GM04504 (cell line): ENCODE results near the gene NPEPPS.
A peak's percentile ranks its signal among the peaks of the same experiment; 100 is the strongest.
"Not testable (repeated sequence)": the region's sequence is repeated elsewhere in the genome, so short reads cannot be mapped to it uniquely, and the experiment has no call there.

ENCODE experiments used
- DNase-seq: peaks from one replicate; pipeline ENCODE4 v3.0.0-alpha.2; 2012; ENCODE audit warnings: low read depth

Gene NPEPPS

GRCh38 chr17:47530557-47531232 is at the start of gene NPEPPS:
Gene NPEPPS (plus strand): TSS chr17:47531108. CDS start chr17:47531301, 193 bp downstream.
- peak; percentile 49 for DNase-seq

- DNase-seq: not testable (repeated sequence)
Observed at GRCh38 chr17:47491841-47492212, 39.1 kb upstream of the NPEPPS start.

- DNase-seq: not testable (repeated sequence)
Observed at GRCh38 chr17:47499074-47499473, 31.8 kb upstream of the NPEPPS start.

- DNase-seq: not testable (repeated sequence)
Observed at GRCh38 chr17:47499494-47499893, 31.4 kb upstream of the NPEPPS start.

- DNase-seq: not testable (repeated sequence)
Observed at GRCh38 chr17:47500620-47501019, 30.3 kb upstream of the NPEPPS start.

GRCh38 chr17:47502122-47502731 is 28.7 kb upstream of the NPEPPS start:
- DNase-seq: peak; percentile 19

- peak; percentile 18 for DNase-seq
Observed at GRCh38 chr17:47502776-47503455, 28.0 kb upstream of the NPEPPS start.

- DNase-seq: not testable (repeated sequence)
Observed at GRCh38 chr17:47511701-47512146, 19.2 kb upstream of the NPEPPS start.

- not testable (repeated sequence) for DNase-seq
Observed at GRCh38 chr17:47513301-47513700, 17.6 kb upstream of the NPEPPS start.

- not testable (repeated sequence) for DNase-seq
Observed at GRCh38 chr17:47518880-47519279, 12.0 kb upstream of the NPEPPS start.

- not testable (repeated sequence) for DNase-seq
Observed at GRCh38 chr17:47519365-47519764, 11.5 kb upstream of the NPEPPS start.

- DNase-seq: not testable (repeated sequence)
Observed at GRCh38 chr17:47520279-47520678, 10.6 kb upstream of the NPEPPS start.

GRCh38 chr17:47521434-47521833 is 9.5 kb upstream of the NPEPPS start:
- not testable (repeated sequence) for DNase-seq

- DNase-seq: not testable (repeated sequence)
Observed at GRCh38 chr17:47522341-47522740, 8.6 kb upstream of the NPEPPS start.

- DNase-seq: not testable (repeated sequence)
Observed at GRCh38 chr17:47531233-47531820, 419 bp downstream of the NPEPPS start.

GRCh38 chr17:47539085-47539484 is 8.2 kb downstream of the NPEPPS start:
- not testable (repeated sequence) for DNase-seq

GRCh38 chr17:47541676-47542075 is 10.8 kb downstream of the NPEPPS start:
- not testable (repeated sequence) for DNase-seq

GRCh38 chr17:47544327-47544726 is 13.4 kb downstream of the NPEPPS start:
- DNase-seq: not testable (repeated sequence)

GRCh38 chr17:47554733-47555132 is 23.8 kb downstream of the NPEPPS start:
- DNase-seq: not testable (repeated sequence)

GRCh38 chr17:47556108-47556507 is 25.2 kb downstream of the NPEPPS start:
- DNase-seq: not testable (repeated sequence)

- not testable (repeated sequence) for DNase-seq
Observed at GRCh38 chr17:47560517-47561043, 29.7 kb downstream of the NPEPPS start.
